ENCODE results near the gene KDM4B.

DNA sequence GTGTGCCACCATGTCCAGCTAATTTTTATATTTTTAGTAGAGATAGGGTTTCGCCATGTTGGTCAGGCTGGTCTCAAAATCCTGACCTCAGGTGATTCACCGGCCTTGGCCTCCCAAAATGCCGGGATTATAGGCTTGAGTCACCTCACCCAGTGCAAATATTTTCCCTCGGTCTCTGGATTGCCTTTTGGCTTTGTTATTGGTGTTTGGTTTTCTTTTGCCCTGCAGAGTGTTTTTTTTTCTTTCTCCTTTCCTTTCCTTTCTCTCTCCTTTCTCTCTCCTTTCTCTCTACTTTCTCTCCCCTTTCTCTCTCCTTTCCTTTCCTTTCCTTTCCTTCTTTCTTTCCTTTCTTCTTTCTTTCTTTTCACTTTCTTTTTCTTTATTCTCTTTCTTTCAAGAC lies 33.2 kb downstream of the KDM4B start:
- TF ChIP-seq, protein P1, sequence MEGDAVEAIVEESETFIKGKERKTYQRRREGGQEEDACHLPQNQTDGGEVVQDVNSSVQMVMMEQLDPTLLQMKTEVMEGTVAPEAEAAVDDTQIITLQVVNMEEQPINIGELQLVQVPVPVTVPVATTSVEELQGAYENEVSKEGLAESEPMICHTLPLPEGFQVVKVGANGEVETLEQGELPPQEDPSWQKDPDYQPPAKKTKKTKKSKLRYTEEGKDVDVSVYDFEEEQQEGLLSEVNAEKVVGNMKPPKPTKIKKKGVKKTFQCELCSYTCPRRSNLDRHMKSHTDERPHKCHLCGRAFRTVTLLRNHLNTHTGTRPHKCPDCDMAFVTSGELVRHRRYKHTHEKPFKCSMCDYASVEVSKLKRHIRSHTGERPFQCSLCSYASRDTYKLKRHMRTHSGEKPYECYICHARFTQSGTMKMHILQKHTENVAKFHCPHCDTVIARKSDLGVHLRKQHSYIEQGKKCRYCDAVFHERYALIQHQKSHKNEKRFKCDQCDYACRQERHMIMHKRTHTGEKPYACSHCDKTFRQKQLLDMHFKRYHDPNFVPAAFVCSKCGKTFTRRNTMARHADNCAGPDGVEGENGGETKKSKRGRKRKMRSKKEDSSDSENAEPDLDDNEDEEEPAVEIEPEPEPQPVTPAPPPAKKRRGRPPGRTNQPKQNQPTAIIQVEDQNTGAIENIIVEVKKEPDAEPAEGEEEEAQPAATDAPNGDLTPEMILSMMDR (IDR thresholded peaks at IDR 0.05): no peak
- no peak for TF ChIP-seq POLR2A (IDR thresholded peaks at IDR 0.05)
